KMS-11 (cell line): ENCODE measurements around the gene NCAN.

Experiments
- H2AFZ ChIP-seq: fragments of 200-600 bp; sonication (generic); 2 replicates; pipeline ENCODE4 v1.6.1; 2016; ENCODE audit warnings: antibody characterized with exemption, mixed run types, low read depth
- H3K27ac ChIP-seq: fragments of 200-600 bp; sonication (generic); 2 replicates; pipeline ENCODE4 v1.6.1; 2016; ENCODE audit warnings: mild to moderate bottlenecking, mixed run types
- H3K27me3 ChIP-seq: fragments of 200-600 bp; sonication (generic); 2 replicates; pipeline ENCODE4 v1.6.1; 2017; ENCODE audit warnings: mild to moderate bottlenecking, low read depth, mixed run types, moderate library complexity; ENCODE audit not compliant: insufficient read depth
- H3K36me3 ChIP-seq: fragments of 200-600 bp; sonication (generic); 2 replicates; pipeline ENCODE4 v1.6.1; 2017; ENCODE audit warnings: mild to moderate bottlenecking, mixed run types; ENCODE audit not compliant: insufficient read depth
- H3K4me1 ChIP-seq: fragments of 200-600 bp; sonication (generic); 2 replicates; pipeline ENCODE4 v1.6.1; 2016; ENCODE audit warnings: mild to moderate bottlenecking, low read depth, mixed run types; ENCODE audit not compliant: poor library complexity, severe bottlenecking
- H3K4me2 ChIP-seq: fragments of 200-600 bp; sonication (generic); 2 replicates; pipeline ENCODE4 v1.7.0; 2016; ENCODE audit warnings: mild to moderate bottlenecking, mixed run types
- H3K4me3 ChIP-seq: fragments of 200-600 bp; sonication (generic); IDR thresholded peaks from 2 replicates; pipeline ENCODE4 v1.6.1; 2017; ENCODE audit warnings: low read depth, low read length, mixed read lengths; ENCODE audit not compliant: insufficient read depth
- H3K79me2 ChIP-seq: fragments of 200-600 bp; sonication (generic); 2 replicates; pipeline ENCODE4 v1.6.1; 2016; ENCODE audit warnings: low read depth, mixed run types; ENCODE audit not compliant: insufficient read depth
- H3K9ac ChIP-seq: fragments of 200-600 bp; sonication (generic); 2 replicates; pipeline ENCODE4 v1.6.1; 2016; ENCODE audit warnings: mild to moderate bottlenecking, mixed run types
- H4K20me1 ChIP-seq: fragments of 200-600 bp; sonication (generic); 2 replicates; pipeline ENCODE4 v1.6.1; 2016; ENCODE audit warnings: mild to moderate bottlenecking, mixed run types; ENCODE audit not compliant: insufficient read depth
- CTCF ChIP-seq: fragments of 200-600 bp; sonication (generic); conservative IDR thresholded peaks from 2 replicates; pipeline ENCODE4 v1.6.1; 2017; ENCODE audit warnings: low read depth, mild to moderate bottlenecking, antibody characterized with exemption, low read length, moderate library complexity, mixed read lengths

Gene NCAN

GRCh38 chr19:19192910-19193423 lies 18.8 kb upstream of the NCAN start:
- peak overlapping the region; percentile 42 for H3K4me2 ChIP-seq
- H3K79me2 ChIP-seq: peaks cover 33% of the 10 kb centered on the region
- no peak overlapping the region for H3K27ac ChIP-seq
- H3K4me1 ChIP-seq: peaks cover 21% of the 10 kb centered on the region
- H2AFZ ChIP-seq: peak overlapping the region; percentile 78
- no peaks in the 10 kb centered on the region for H3K27me3 ChIP-seq
- H4K20me1 ChIP-seq: no peaks in the 10 kb centered on the region
- H3K36me3 ChIP-seq: no peaks in the 10 kb centered on the region
- no peak overlapping the region for H3K4me3 ChIP-seq
- no peak for TF ChIP-seq CTCF
- peak overlapping the region; percentile 54; the same call in 1 of the 2 replicates for H3K9ac ChIP-seq

- peaks cover 21% of the 10 kb centered on the region for H3K4me1 ChIP-seq
- no peak overlapping the region for H3K4me3 ChIP-seq
- no peak overlapping the region for H3K27ac ChIP-seq
- no peaks in the 10 kb centered on the region for H4K20me1 ChIP-seq
- no peak overlapping the region for H2AFZ ChIP-seq
- no peak overlapping the region for H3K9ac ChIP-seq
- H3K4me2 ChIP-seq: peak overlapping the region; percentile 42; the same call in 1 of the 2 replicates
- TF ChIP-seq CTCF: no peak
- H3K79me2 ChIP-seq: peaks cover 33% of the 10 kb centered on the region
- no peaks in the 10 kb centered on the region for H3K36me3 ChIP-seq
- H3K27me3 ChIP-seq: no peaks in the 10 kb centered on the region
These were observed 17.8 kb upstream of the NCAN start for GRCh38 chr19:19193926-19194325.

GRCh38 chr19:19201697-19202630 lies 9.8 kb upstream of the NCAN start:
- Histone ChIP-seq H4K20me1 (no peaks in the 10 kb centered on the region), H2AFZ (no peak overlapping the region; the same call in 1 of the 2 replicates), H3K4me3 (no peak overlapping the region), H3K4me1 (no peaks in the 10 kb centered on the region), H3K36me3 (no peaks in the 10 kb centered on the region), H3K27me3 (no peaks in the 10 kb centered on the region), H3K79me2 (peaks cover 13% of the 10 kb centered on the region; the same call in 1 of the 2 replicates), H3K9ac (peak overlapping the region; percentile 78; the same call in 1 of the 2 replicates), H3K27ac (peak overlapping the region; percentile 60; the same call in 1 of the 2 replicates), H3K4me2 (peak overlapping the region; percentile 96)
- TF ChIP-seq CTCF: no peak

- H4K20me1 ChIP-seq: no peaks in the 10 kb centered on the region
- TF ChIP-seq CTCF: no peak
- no peaks in the 10 kb centered on the region for H3K36me3 ChIP-seq
- peak overlapping the region; percentile 78 for H3K9ac ChIP-seq
- H3K4me2 ChIP-seq: peak overlapping the region; percentile 96
- H3K4me3 ChIP-seq: no peak overlapping the region
- no peaks in the 10 kb centered on the region for H3K4me1 ChIP-seq
- no peaks in the 10 kb centered on the region for H3K27me3 ChIP-seq
- H3K27ac ChIP-seq: peak overlapping the region; percentile 60
- peaks cover 13% of the 10 kb centered on the region; the same call in 1 of the 2 replicates for H3K79me2 ChIP-seq
- H2AFZ ChIP-seq: peak overlapping the region; percentile 58; the same call in 1 of the 2 replicates
These were observed 9.1 kb upstream of the NCAN start for GRCh38 chr19:19202707-19203011.
